Nephron (organoid): ENCODE data around the gene NEU2.
"Not testable (repeated sequence)": the region's sequence is repeated elsewhere in the genome, so short reads cannot be mapped to it uniquely, and the experiment has no call there.

Experiments used
- H3K27ac Mint-ChIP-seq, 3 experiments: 2 replicates each; pipeline ENCODE4 v1.8.0; 2020; ENCODE audit warnings: mixed read lengths in 3 of 3, mild to moderate bottlenecking in 2 of 3, moderate library complexity in 1 of 3
- H3K27me3 Mint-ChIP-seq: 2 replicates; pipeline ENCODE4 v1.8.0; 2021; ENCODE audit warnings: low read depth, mild to moderate bottlenecking, moderate library complexity, mixed read lengths
- H3K36me3 Mint-ChIP-seq: 2 replicates; pipeline ENCODE4 v1.8.0; 2020; ENCODE audit warnings: low read depth, mixed read lengths
- H3K4me1 Mint-ChIP-seq: 2 replicates; pipeline ENCODE4 v1.8.0; 2020; ENCODE audit warnings: mixed read lengths
- H3K4me3 Mint-ChIP-seq, 3 experiments: 2 replicates each; pipeline ENCODE4 v1.8.0; 2020; ENCODE audit warnings: mild to moderate bottlenecking in 3 of 3, mixed read lengths in 3 of 3, moderate library complexity in 2 of 3
- H3K9me3 Mint-ChIP-seq: 2 replicates; pipeline ENCODE4 v1.8.0; 2020; ENCODE audit warnings: mixed read lengths
- CTCF ChIP-seq, 3 experiments: fragments of 200-600 bp; sonication (generic); IDR thresholded peaks; one replicate each; pipeline ENCODE4 v1.5.0; 2021; ENCODE audit warnings: antibody characterized with exemption in 3 of 3; ENCODE audit not compliant: unreplicated experiment in 3 of 3

Gene NEU2

DNA sequence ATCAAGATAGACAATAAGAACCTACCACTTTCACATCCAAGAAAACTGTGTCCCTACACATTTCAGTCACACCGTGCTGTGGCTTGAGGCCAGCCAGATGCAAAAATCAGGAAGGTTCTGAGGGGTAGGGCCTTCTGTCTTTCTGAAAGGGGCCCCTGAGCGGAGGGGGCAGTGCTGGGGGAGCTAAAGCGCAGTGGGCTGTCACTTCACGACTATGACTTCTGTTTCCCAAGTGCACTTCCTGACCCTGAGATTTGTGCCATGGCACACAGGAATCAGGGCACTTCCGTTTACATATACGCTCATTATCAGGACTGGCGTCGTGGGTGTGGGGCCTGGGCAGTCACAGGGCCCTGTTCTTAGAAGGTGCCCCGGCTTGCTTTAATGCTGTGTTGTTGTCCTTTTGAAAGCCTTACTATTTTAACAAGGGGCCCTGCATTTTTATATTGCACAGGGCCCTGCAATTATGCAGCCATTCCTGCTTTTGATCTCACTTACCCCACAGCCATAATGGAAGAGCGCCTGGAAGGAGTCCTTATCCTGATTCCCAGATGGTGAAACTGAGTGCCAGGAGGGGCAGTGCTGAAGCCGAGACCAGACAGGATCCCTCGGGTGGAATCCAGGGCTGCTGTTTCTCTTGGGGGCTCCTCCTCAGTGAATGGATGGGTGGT, 20.0 kb upstream of the NEU2 start:
- no peaks in the 10 kb centered on the region for H3K36me3 Mint-ChIP-seq
- TF ChIP-seq CTCF (IDR thresholded peaks at IDR 0.05; ENCODE audit: unreplicated experiment in 3 of 3) = no peak
- H3K4me1 Mint-ChIP-seq = peaks cover 27% of the 10 kb centered on the region
- H3K4me3 Mint-ChIP-seq = no peak overlapping the region
- H3K27ac Mint-ChIP-seq = peak overlapping the region in 2 of 3 experiments; percentile 16 to 59
- peaks cover 1% of the 10 kb centered on the region for H3K9me3 Mint-ChIP-seq
- H3K27me3 Mint-ChIP-seq = peaks cover 4% of the 10 kb centered on the region

DNA sequence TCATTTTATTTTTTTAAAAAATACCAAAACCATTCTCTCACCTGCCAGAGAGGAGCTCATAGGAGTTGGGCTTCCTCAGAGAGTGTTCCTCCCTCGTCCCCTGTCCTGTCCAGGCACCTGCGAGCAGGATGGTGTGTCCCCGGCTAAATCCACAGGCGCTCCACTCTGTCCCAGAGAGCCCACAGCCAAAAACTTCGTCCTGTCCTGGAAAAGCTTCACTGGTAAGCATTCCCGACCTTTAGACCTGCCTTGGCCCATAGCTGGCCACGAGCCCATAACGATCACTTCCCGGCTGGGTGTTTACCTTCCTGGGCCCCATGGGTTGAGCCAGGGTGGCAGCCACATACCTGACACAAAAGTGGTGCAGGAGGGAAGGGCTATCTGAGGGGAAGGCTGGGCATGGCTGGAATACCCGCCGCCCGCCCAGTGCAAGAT, 19.4 kb upstream of the NEU2 start, which contains the start of gene NGEF:
TSS of gene NGEF (minus strand) at position 230 of the 435 bp plus-strand sequence. CDS start 38,366 bp downstream, outside the sequence.
- H3K4me3 Mint-ChIP-seq = no peak within 1 kb of the TSS

DNA sequence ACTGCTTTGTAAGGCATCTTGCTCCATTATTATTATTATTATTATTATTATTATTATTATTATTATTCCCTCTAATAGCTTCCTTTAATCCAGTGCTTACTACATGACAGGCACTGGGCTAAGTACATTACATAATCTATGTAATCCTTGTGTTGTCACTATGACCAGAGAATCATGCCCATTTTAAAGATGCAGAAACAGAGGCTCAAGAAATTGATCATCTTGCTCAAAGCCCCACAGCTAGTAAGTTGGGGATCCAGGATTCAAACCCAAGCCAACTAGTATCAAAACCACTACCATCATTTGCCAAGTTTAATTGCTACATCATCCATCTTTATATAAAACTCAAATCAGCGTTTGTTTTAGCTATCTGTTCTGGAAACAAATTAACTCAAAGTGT, 18.8 kb upstream of the NEU2 start:
- Mint-ChIP-seq H3K27ac (no peak overlapping the region), H3K27me3 (peaks cover 3% of the 10 kb centered on the region), H3K4me3 (no peak overlapping the region), H3K4me1 (peaks cover 18% of the 10 kb centered on the region), H3K36me3 (no peaks in the 10 kb centered on the region), H3K9me3 (peaks cover 5% of the 10 kb centered on the region)
- TF ChIP-seq CTCF (IDR thresholded peaks at IDR 0.05; ENCODE audit: unreplicated experiment in 3 of 3) = no peak

More for the DNA sequence above, 19.4 kb upstream of the NEU2 start, which contains the start of gene NGEF:
- H3K9me3 Mint-ChIP-seq = peaks cover 3% of the 10 kb centered on the region
- peaks cover 4% of the 10 kb centered on the region for H3K27me3 Mint-ChIP-seq
- peak within 1 kb of the TSS in 2 of 3 experiments; percentile 16 to 59 for H3K27ac Mint-ChIP-seq
- H3K36me3 Mint-ChIP-seq = no peaks in the 10 kb centered on the region
- H3K4me1 Mint-ChIP-seq = peaks cover 21% of the 10 kb centered on the region
- no peak for TF ChIP-seq CTCF (IDR thresholded peaks at IDR 0.05; ENCODE audit: unreplicated experiment in 3 of 3)

GRCh38 chr2:233015019-233015645, 17.3 kb upstream of the NEU2 start:
- no peak overlapping the region for H3K4me3 Mint-ChIP-seq
- no peak overlapping the region for H3K27ac Mint-ChIP-seq

GRCh38 chr2:233017947-233018346, 14.5 kb upstream of the NEU2 start:
- no peaks in the 10 kb centered on the region for H3K36me3 Mint-ChIP-seq
- H3K4me1 Mint-ChIP-seq = peaks cover 6% of the 10 kb centered on the region
- no peak overlapping the region for H3K27ac Mint-ChIP-seq
- no peak overlapping the region for H3K4me3 Mint-ChIP-seq
- H3K9me3 Mint-ChIP-seq = peaks cover 9% of the 10 kb centered on the region
- TF ChIP-seq CTCF (IDR thresholded peaks at IDR 0.05; ENCODE audit: unreplicated experiment in 3 of 3) = no peak
- H3K27me3 Mint-ChIP-seq = no peaks in the 10 kb centered on the region

More at GRCh38 chr2:233015019-233015645, 17.3 kb upstream of the NEU2 start:
- Mint-ChIP-seq H3K4me1 (peaks cover 18% of the 10 kb centered on the region), H3K36me3 (no peaks in the 10 kb centered on the region), H3K9me3 (peaks cover 5% of the 10 kb centered on the region), H3K27me3 (no peaks in the 10 kb centered on the region)
- TF ChIP-seq CTCF (IDR thresholded peaks at IDR 0.05; ENCODE audit: unreplicated experiment in 3 of 3) = no peak

- H3K9me3 Mint-ChIP-seq, H3K4me1 Mint-ChIP-seq, H3K4me3 Mint-ChIP-seq: not testable (repeated sequence)
These were observed 12.9 kb upstream of the NEU2 start for GRCh38 chr2:233019610-233020009.

More at GRCh38 chr2:233019610-233020009, 12.9 kb upstream of the NEU2 start:
- not testable (repeated sequence) for H3K36me3 Mint-ChIP-seq, H3K27ac Mint-ChIP-seq, H3K27me3 Mint-ChIP-seq
